Left lung (tissue), 10 donors: ENCODE results near the gene ARHGDIG. TPM values are rescaled to one million over a fixed set of nuclear protein-coding genes. Genes with fewer than 3 reads are reported as not detected.

Experiments used
- ATAC-seq: fragments of 200-7000 bp; cut with Tn5 transposase; one replicate; pipeline ENCODE4 v1.9.1; 2020; ENCODE audit warnings: moderate library complexity
- DNase-seq, 4 donors: peaks; one replicate each; pipeline ENCODE4 v3.0.0-alpha.2; 2013 to 2020
- H3K27ac ChIP-seq, 2 donors: fragments of 200-600 bp; sonication (generic) in 1 of 2; one replicate each; pipeline versions ENCODE4 v1.5.0 to v1.8.0; 2020 to 2021
- H3K27me3 ChIP-seq, 2 donors: fragments of 200-600 bp; sonication (generic) in 1 of 2; one replicate each; pipeline versions ENCODE4 v1.5.0 to v1.8.0; 2020 to 2021
- H3K36me3 ChIP-seq, 2 donors: fragments of 200-600 bp; sonication (generic) in 1 of 2; one replicate each; pipeline versions ENCODE4 v1.5.0 to v1.8.0; 2020 to 2021
- H3K4me1 ChIP-seq, 2 donors: fragments of 200-600 bp; one replicate each; pipeline ENCODE4 v1.8.0; 2021
- H3K4me3 ChIP-seq, 2 donors: fragments of 200-600 bp; sonication (generic) in 1 of 2; one replicate each; pipeline versions ENCODE4 v1.5.0 to v1.8.0; 2020 to 2021; ENCODE audit warnings: mild to moderate bottlenecking in 1 of 2
- H3K9me3 ChIP-seq, 2 donors: fragments of 200-600 bp; sonication (generic) in 1 of 2; one replicate each; pipeline versions ENCODE4 v1.5.0 to v1.8.0; 2020 to 2021
- intact Hi-C, 2 donors: fragments of 100-400 bp; cut with DNase I; formaldehyde crosslinking; loops; one replicate each; pipeline versions ENCODE4 v1.11.2 to v1.14.2; 2022
- polyA plus RNA-seq, 6 donors: library from polyadenylated mRNA; unstranded; fragments of 120-200 nt; gene quantifications; one replicate each; pipeline ENCODE4 v1.2.1, GENCODE V29; 2013; ENCODE audit not compliant: insufficient read length in 6 of 6
- total RNA-seq, 2 donors: library from RNA; stranded (reverse); fragmentation: NEBNext Ultra II Directional; extraction: Animal tissue kit (Norgen Biotek cat#: 25700); gene quantifications; one replicate each; pipeline ENCODE4 v1.2.1, GENCODE V29; 2021
- TF ChIP-seq, protein P1 (sequence below), 2 donors: fragments of 200-600 bp; sonication (generic) in 1 of 2; IDR thresholded peaks; one replicate each; pipeline versions ENCODE4 v1.5.0 to v1.8.0; 2021; ENCODE audit warnings: antibody characterized with exemption in 2 of 2
- donor health status: DM: no; HTN: yes; CAD: no.
- donor health status: DM: no; HTN: no; CAD: no.

The ARHGDIG gene
- total and polyA plus RNA-seq, 8 donors = 0.52 to 2.6 (median 1.0) TPM; not detected in 1

DNA sequence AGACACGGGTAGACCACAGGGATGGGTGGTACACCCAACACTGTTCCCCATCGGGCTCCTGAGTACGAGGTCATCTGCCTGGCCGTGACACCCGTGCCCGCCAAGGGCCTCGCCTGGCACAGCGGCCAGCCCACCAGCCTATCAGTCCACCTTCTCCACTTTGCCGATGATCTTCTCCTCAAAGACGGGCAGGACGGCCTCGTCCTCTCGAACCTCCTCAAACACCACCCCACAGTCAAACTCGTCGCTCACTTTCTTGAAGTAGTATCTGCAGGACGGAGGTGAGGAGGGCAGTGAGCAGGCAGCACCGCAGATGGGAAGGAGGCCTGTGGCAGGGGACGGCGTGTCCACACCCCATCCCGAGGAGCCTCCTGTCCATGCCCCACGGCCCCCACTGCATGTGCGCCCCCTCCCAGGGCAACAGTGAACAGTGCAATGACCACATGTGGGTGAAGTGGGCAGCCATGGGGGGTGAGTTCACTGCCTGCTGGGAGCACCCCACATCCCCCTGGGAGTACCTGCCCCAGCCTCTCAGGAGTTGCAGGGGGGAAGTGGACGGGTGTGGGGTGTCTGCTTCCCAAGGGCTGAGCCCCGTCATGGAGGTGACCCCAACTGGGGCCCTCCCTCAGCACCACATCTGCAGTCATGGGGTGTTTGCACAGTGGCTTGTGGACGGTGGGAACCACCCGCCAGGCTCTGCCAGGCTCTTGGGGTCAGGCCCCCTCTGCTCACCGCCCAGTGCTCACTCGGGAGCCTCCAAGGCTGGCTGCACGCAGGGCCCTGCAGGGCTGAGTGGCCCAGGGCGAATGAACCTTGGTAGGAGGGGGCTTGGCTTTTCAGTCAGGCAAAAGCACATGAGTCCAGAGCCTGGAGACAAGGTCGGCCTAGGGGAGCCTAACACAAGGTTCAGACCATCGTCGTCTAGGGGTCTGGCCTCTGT lies 7.9 kb downstream of the ARHGDIG start:
- Histone ChIP-seq H3K9me3 (no peaks in the 10 kb centered on the region), H3K27me3 (peaks cover 0 to 3% of the 10 kb centered on the region in 2 donors), H3K4me1 (no peaks in the 10 kb centered on the region), H3K27ac (no peak overlapping the region), H3K4me3 (no peak overlapping the region), H3K36me3 (peaks cover 0 to 70% of the 10 kb centered on the region in 2 donors)
- DNase-seq (no peak), ATAC-seq (no peak)
- TF ChIP-seq, protein P1, sequence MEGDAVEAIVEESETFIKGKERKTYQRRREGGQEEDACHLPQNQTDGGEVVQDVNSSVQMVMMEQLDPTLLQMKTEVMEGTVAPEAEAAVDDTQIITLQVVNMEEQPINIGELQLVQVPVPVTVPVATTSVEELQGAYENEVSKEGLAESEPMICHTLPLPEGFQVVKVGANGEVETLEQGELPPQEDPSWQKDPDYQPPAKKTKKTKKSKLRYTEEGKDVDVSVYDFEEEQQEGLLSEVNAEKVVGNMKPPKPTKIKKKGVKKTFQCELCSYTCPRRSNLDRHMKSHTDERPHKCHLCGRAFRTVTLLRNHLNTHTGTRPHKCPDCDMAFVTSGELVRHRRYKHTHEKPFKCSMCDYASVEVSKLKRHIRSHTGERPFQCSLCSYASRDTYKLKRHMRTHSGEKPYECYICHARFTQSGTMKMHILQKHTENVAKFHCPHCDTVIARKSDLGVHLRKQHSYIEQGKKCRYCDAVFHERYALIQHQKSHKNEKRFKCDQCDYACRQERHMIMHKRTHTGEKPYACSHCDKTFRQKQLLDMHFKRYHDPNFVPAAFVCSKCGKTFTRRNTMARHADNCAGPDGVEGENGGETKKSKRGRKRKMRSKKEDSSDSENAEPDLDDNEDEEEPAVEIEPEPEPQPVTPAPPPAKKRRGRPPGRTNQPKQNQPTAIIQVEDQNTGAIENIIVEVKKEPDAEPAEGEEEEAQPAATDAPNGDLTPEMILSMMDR (IDR thresholded peaks at IDR 0.05) = no peak
- intact Hi-C loops = no loop called here

DNA sequence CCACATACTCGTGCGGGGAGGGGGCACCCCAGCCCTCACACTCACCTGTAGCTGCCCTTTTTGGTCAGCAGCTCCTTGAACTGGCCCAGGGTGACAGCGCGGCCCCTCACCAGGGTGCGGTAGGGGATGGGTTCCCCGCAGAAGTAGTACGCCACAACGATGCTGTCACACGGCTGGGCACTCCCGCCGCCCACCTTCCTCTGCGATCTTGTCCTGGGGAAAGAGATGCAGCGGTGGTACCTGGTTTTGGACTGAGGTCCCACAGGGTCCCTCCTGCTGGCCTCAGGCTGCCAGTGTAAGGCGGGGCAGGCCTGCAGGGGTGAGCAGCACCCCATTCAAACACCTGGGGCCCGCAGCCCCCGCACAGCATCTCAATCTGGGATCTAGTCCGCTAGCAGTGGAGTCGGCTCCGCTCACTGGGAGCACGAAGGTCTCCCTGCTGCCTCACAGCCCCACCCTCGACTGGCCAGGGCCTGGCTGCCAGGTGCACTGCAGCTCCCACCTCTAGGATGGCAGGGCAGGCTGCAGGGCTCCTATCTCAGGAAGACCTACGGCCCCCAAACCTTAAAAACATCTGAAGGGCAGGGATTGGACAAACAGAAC lies 9.1 kb downstream of the ARHGDIG start:
- no peaks in the 10 kb centered on the region for H3K27me3 ChIP-seq
- H3K9me3 ChIP-seq = no peaks in the 10 kb centered on the region
- no peaks in the 10 kb centered on the region for H3K4me1 ChIP-seq
- H3K27ac ChIP-seq = no peak overlapping the region
- H3K36me3 ChIP-seq = peaks cover 0 to 79% of the 10 kb centered on the region in 2 donors
- intact Hi-C loops = no loop called here
- TF ChIP-seq, protein P1 (IDR thresholded peaks at IDR 0.05) = no peak
- ATAC-seq = no peak
- DNase-seq = no peak
- no peak overlapping the region for H3K4me3 ChIP-seq

DNA sequence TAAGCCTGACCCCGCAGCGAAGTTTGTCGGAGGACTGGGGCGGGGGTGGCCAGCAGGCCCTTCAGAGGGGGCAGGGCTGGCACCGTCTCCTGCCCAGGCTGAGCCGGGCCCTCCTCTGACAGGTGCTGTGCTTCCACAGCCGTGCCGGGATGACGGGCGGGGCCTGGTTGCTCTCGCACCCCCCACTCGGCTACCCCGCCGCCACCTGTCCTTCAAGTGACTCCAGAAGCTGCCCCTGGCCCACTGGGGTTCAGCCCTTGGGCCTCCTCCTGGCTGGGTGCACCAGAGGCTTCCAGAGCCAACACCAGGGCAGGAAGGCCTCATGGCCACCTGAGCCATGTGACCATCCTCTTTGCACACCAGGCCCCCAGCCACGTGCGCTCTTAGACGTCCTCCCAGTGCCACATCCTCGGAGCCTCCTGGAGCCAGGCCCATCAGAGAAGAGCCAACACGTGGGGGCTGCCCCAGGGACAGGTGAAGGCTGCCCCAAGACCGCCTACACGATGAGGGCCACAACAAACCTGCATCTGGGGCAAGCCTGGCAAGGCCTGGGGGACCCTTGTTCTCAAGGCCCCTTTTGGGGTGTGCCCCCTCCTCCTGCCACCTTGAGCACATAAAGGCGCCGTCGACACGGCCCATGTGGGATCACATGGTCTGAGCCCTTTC lies 9.8 kb downstream of the ARHGDIG start:
- no peak for ATAC-seq
- Histone ChIP-seq H3K4me3 (no peak overlapping the region), H3K27me3 (no peaks in the 10 kb centered on the region), H3K36me3 (peaks cover 0 to 79% of the 10 kb centered on the region in 2 donors), H3K4me1 (no peaks in the 10 kb centered on the region), H3K27ac (no peak overlapping the region), H3K9me3 (no peaks in the 10 kb centered on the region)
- intact Hi-C loops = no loop called here
- TF ChIP-seq, protein P1 (IDR thresholded peaks at IDR 0.05) = no peak
- DNase-seq = peak in 1 of 4 donors; percentile 78

DNA sequence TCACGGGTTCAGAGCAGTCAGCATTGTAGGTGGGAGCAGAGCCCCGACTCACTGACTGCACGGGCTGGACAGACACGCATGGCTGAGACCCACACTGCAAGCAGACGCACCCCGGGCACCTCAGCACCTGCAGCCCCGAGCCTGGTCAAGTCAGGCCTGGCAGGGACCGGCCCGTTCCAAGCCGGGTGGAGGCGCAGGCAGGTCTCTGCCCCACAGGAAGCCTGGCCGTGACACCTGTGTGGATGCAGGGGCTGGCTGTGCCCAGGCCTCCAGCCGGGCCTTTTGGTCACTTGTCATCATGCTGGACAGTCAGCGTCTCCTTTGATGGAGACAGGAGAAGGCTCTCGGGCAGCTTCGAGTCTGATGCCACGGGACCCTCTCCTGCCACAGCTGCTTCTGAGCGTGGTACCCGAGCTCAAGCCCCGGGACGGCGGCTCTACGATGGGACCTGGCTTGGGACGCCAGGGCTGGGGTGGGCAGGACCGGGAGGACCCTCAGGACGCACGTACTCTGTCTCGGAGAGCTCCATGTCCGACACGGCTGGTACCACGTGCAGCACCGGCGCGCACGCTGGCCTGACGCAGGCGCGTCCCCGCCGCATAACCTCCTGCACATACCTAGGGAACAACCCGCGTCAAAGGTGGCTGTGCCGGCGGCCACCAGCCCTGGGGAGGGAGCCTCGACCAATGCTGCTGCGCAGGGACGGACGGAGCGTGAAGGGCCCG lies 10.5 kb downstream of the ARHGDIG start:
- Histone ChIP-seq H3K27me3 (no peaks in the 10 kb centered on the region), H3K36me3 (peaks cover 0 to 82% of the 10 kb centered on the region in 2 donors), H3K4me1 (no peaks in the 10 kb centered on the region), H3K9me3 (no peaks in the 10 kb centered on the region), H3K4me3 (no peak overlapping the region), H3K27ac (no peak overlapping the region)
- TF ChIP-seq, protein P1 (IDR thresholded peaks at IDR 0.05) = no peak
- ATAC-seq (no peak), DNase-seq (no peak)
- intact Hi-C loops = no loop called here
